PC-3 (cell line): Measurements from ENCODE around the gene MAGEA11. TPM values are rescaled to one million over a fixed set of nuclear protein-coding genes. Genes with fewer than 3 reads are reported as not detected.
"Not testable (repeated sequence)": the region's sequence is repeated elsewhere in the genome, so short reads cannot be mapped to it uniquely, and the experiment has no call there.

Source experiments
- ATAC-seq: fragments of 200-7000 bp; cut with Tn5 transposase; 2 replicates; pipeline ENCODE4 v1.9.1; 2020; ENCODE audit warnings: mild to moderate bottlenecking, moderate library complexity
- BruUV-seq: library from RNA; stranded (reverse); fragments of 400-500 nt; replicated peaks from 2 replicates; lab custom pipeline; 2021; lab: Mats Ljungman, UMichigan
- CTCF ChIA-PET: fragments of 300-600 bp; sonication (Branson Sonifier 250); formaldehyde crosslinking; loops from one replicate; lab custom pipeline; 2022; ENCODE audit warnings: antibody characterized with exemption; lab: Charles Lee
- POLR2A ChIA-PET: fragments of 300-600 bp; sonication (Branson Sonifier 250); formaldehyde crosslinking; loops from one replicate; lab custom pipeline; 2022; ENCODE audit warnings: antibody characterized with exemption; ENCODE audit not compliant: unreplicated experiment; lab: Charles Lee
- DNase-seq: peaks from one replicate; pipeline ENCODE4 v3.0.0-alpha.2; 2015
- H2AFZ ChIP-seq: fragments of 300-600 bp; sonication (generic); 2 replicates; pipeline ENCODE4 v1.6.0; 2016; ENCODE audit warnings: antibody characterized with exemption, low read length
- H3F3A ChIP-seq: fragments of 300-600 bp; sonication (generic); one replicate; pipeline ENCODE4 v1.6.0; 2017; ENCODE audit warnings: antibody characterized with exemption, low read length, control low read depth, mild to moderate bottlenecking; ENCODE audit not compliant: unreplicated experiment
- H3K27ac ChIP-seq: fragments of 300-600 bp; sonication (generic); 2 replicates; pipeline ENCODE4 v1.5.1; 2016; ENCODE audit warnings: mild to moderate bottlenecking, low read length
- H3K27me3 ChIP-seq: fragments of 300-600 bp; sonication (generic); 2 replicates; pipeline ENCODE4 v1.6.1; 2016; ENCODE audit warnings: low read length, mixed read lengths
- H3K36me3 ChIP-seq: fragments of 300-600 bp; sonication (generic); 2 replicates; pipeline ENCODE4 v1.6.1; 2016; ENCODE audit warnings: low read depth, mixed run types, low read length, mixed read lengths
- H3K4me1 ChIP-seq: fragments of 300-600 bp; sonication (generic); 2 replicates; pipeline ENCODE4 v1.5.1; 2016; ENCODE audit warnings: low read length; ENCODE audit not compliant: insufficient read depth
- H3K4me2 ChIP-seq: fragments of 300-600 bp; sonication (generic); 2 replicates; pipeline ENCODE4 v1.6.0; 2016; ENCODE audit warnings: low read length
- H3K4me3 ChIP-seq: fragments of 300-600 bp; sonication (generic); 2 replicates; pipeline ENCODE4 v1.5.1; 2016; ENCODE audit warnings: mild to moderate bottlenecking, low read length, mixed read lengths
- H3K79me2 ChIP-seq: fragments of 300-600 bp; sonication (generic); 2 replicates; pipeline ENCODE4 v1.6.1; 2017; ENCODE audit warnings: low read length, mixed read lengths
- H3K9ac ChIP-seq: fragments of 300-600 bp; sonication (generic); 2 replicates; pipeline ENCODE4 v1.6.0; 2016; ENCODE audit warnings: mild to moderate bottlenecking, low read length
- H3K9me2 ChIP-seq: fragments of 300-600 bp; sonication (generic); replicated peaks from 2 replicates; pipeline ENCODE4 v1.6.1; 2016; ENCODE audit warnings: mixed run types, low read length, mixed read lengths
- H3K9me3 ChIP-seq: fragments of 300-600 bp; sonication (generic); 2 replicates; pipeline ENCODE4 v1.6.1; 2016; ENCODE audit warnings: low read length, mixed read lengths
- H4K20me1 ChIP-seq: fragments of 300-600 bp; sonication (generic); 2 replicates; pipeline ENCODE4 v1.6.1; 2016; ENCODE audit warnings: low read length, mixed read lengths
- CTCF ChIP-seq: fragments of 300-600 bp; sonication (generic); conservative IDR thresholded peaks from 2 replicates; pipeline ENCODE4 v1.5.1; 2017; ENCODE audit warnings: antibody characterized with exemption, low read depth, mild to moderate bottlenecking, low read length
- EZH2 ChIP-seq: fragments of 300-600 bp; sonication (generic); IDR thresholded peaks from one replicate; pipeline ENCODE4 v1.6.1; 2017; ENCODE audit warnings: antibody characterized with exemption, mild to moderate bottlenecking, low read length; ENCODE audit not compliant: unreplicated experiment
- EZH2phosphoT487 ChIP-seq: fragments of 300-600 bp; sonication (generic); IDR thresholded peaks from 2 replicates; pipeline ENCODE4 v1.6.1; 2018; ENCODE audit warnings: mild to moderate bottlenecking, antibody characterized with exemption, low read length, borderline replicate concordance
- intact Hi-C: fragments of 100-400 bp; cut with micrococcal nuclease; formaldehyde crosslinking; loops from 2 replicates; pipeline ENCODE4 v1.9.0; 2023
- total RNA-seq: library from RNA; depleted of rRNA; stranded (reverse); fragments of >200 nt; gene quantifications from 2 replicates; pipeline ENCODE4 v1.2.3, GENCODE V29; 2014

The MAGEA11 gene
- total RNA-seq, 1 experiment from 2014 or later: not detected

- ChIA-PET CTCF (no interaction called here), POLR2A (no interaction called here)
- Histone ChIP-seq H3K9me2 (no peaks in the 10 kb centered on the region), H3K4me3 (no peak overlapping the region), H3K4me1 (no peaks in the 10 kb centered on the region), H3K27ac (no peak overlapping the region), H3K79me2 (no peaks in the 10 kb centered on the region), H3K4me2 (no peak overlapping the region), H3K27me3 (peaks cover 18% of the 10 kb centered on the region), H3K36me3 (no peaks in the 10 kb centered on the region), H4K20me1 (no peaks in the 10 kb centered on the region), H3K9me3 (no peaks in the 10 kb centered on the region), H3K9ac (no peak overlapping the region), H2AFZ (no peak overlapping the region), H3F3A (no peaks in the 10 kb centered on the region)
- ATAC-seq (no peak), DNase-seq (no peak)
- intact Hi-C loops: no loop called here
- TF ChIP-seq CTCF: no peak
- no peak for TF ChIP-seq EZH2phosphoT487
- TF ChIP-seq EZH2: no peak
- no TSS peak for BruUV-seq
Measured at GRCh38 chrX:149757206-149758067, 45.6 kb downstream of the MAGEA11 start.

- BruUV-seq: no TSS peak
- Histone ChIP-seq H3K4me2 (no peak overlapping the region), H3K9me3 (no peaks in the 10 kb centered on the region), H3K36me3 (no peaks in the 10 kb centered on the region), H2AFZ (no peak overlapping the region), H3K4me1 (no peaks in the 10 kb centered on the region), H4K20me1 (no peaks in the 10 kb centered on the region), H3K27ac (no peak overlapping the region), H3K9me2 (no peaks in the 10 kb centered on the region), H3K27me3 (peaks cover 13% of the 10 kb centered on the region; the same call in 1 of the 2 replicates), H3K9ac (no peak overlapping the region), H3K79me2 (no peaks in the 10 kb centered on the region), H3K4me3 (no peak overlapping the region), H3F3A (no peaks in the 10 kb centered on the region)
- intact Hi-C loops: no loop called here
- TF ChIP-seq CTCF: no peak
- no peak for TF ChIP-seq EZH2phosphoT487
- TF ChIP-seq EZH2: no peak
- DNase-seq (no peak), ATAC-seq (no peak)
- POLR2A ChIA-PET: no interaction called here
- CTCF ChIA-PET: no interaction called here
Measured at GRCh38 chrX:149758068-149758714, 46.3 kb downstream of the MAGEA11 start.

- H3K4me2 ChIP-seq, H2AFZ ChIP-seq, H3K36me3 ChIP-seq, POLR2A ChIA-PET, intact Hi-C loops, H3K4me3 ChIP-seq, H4K20me1 ChIP-seq, H3K9ac ChIP-seq, H3K9me2 ChIP-seq, H3K27ac ChIP-seq, BruUV-seq, H3F3A ChIP-seq, H3K79me2 ChIP-seq, H3K9me3 ChIP-seq, H3K4me1 ChIP-seq, ATAC-seq, CTCF ChIA-PET, DNase-seq: not testable (repeated sequence)
- peaks cover 13% of the 10 kb centered on the region; the same call in 1 of the 2 replicates for H3K27me3 ChIP-seq
Measured at GRCh38 chrX:149758715-149759078, 46.8 kb downstream of the MAGEA11 start.
